22Rv1 (cell line): ENCODE measurements around the gene LOXL1.

ENCODE experiments used
- CTCF ChIP-seq: fragments of 450-650 bp; IDR thresholded peaks from 2 replicates; pipeline ENCODE4 v1.5.1; 2017; ENCODE audit warnings: mild to moderate bottlenecking
- ZFX ChIP-seq: fragments of 450-650 bp; IDR thresholded peaks from 2 replicates; pipeline ENCODE4 v1.6.1; 2017; ENCODE audit warnings: antibody characterized with exemption, borderline replicate concordance

- no peak for TF ChIP-seq ZFX
- no peak for TF ChIP-seq CTCF
Measured at GRCh38 chr15:73932381-73933191, 6.3 kb downstream of the LOXL1 start.
